Measurements from ENCODE around the gene BLOC1S3. TPM values are rescaled to one million over a fixed set of nuclear protein-coding genes. Genes with fewer than 3 reads are reported as not detected.

BLOC1S3 gene
- total and polyA plus RNA-seq, 4 donors: 2.9 to 12.2 (median 6.4) TPM

DNA sequence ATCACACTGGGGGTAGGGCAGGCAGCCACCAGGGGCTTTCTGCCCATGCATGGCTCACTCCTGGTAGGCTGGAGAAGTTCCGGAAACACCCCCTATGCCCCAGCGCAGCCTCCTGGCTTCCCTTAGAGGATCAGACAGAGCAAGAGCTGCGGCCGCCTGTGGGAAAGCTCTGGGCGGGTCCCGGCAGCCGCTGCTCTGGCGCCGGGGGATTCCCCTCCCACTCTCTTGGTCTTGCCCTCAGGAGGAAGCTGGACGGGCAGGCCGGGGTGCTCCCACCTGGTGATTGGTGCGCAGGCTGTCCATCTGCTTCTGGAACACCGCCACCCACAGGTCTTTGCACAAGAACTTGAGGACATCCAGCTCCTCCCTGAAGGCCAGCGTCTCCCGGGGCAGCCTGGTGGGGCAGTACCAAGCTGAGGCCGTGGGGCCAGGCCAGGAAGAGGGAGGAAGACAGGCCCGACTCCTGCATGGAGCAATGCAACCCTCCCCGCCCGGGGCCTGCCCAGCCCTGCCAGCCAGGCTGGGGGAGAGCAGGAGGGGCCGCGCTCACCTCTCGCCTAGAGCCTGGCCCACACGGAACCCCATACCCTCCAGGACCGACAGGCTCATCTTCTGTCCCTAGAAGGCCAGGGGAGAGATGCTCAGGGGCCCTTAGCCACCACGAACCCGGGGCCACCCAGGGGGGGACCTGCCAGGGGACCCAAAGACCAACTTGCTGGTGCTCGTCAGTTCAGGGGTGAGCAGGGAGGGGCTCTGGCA, 13.8 kb upstream of the BLOC1S3 start:
- ATAC-seq (ENCODE audit: low FRiP score) (no peak), DNase-seq (no peak)
- Histone ChIP-seq H3K27me3 (ENCODE audit: control insufficient read depth in 1 of 2, insufficient read depth in 2 of 2, low read length in 1 of 2) (no peaks in the 10 kb centered on the region), H3K4me3 (ENCODE audit: low read length in 2 of 2) (no peak overlapping the region), H3K9me3 (ENCODE audit: control insufficient read depth, low read length) (no peaks in the 10 kb centered on the region), H3K27ac (ENCODE audit: low read depth in 1 of 2, low read length in 2 of 2) (no peak overlapping the region), H3K4me1 (ENCODE audit: control insufficient read depth in 1 of 2, insufficient read depth in 2 of 2, low read length in 2 of 2) (no peaks in the 10 kb centered on the region), H3K36me3 (ENCODE audit: control insufficient read depth in 1 of 2, insufficient read depth in 2 of 2, low read length in 1 of 2) (no peaks in the 10 kb centered on the region)
- WGBS, 2 donors: 37 to 43% methylated on average over 24 to 27 of the region's 27 CpGs
- intact Hi-C loops (cut with DNase I): no loop called here

DNA sequence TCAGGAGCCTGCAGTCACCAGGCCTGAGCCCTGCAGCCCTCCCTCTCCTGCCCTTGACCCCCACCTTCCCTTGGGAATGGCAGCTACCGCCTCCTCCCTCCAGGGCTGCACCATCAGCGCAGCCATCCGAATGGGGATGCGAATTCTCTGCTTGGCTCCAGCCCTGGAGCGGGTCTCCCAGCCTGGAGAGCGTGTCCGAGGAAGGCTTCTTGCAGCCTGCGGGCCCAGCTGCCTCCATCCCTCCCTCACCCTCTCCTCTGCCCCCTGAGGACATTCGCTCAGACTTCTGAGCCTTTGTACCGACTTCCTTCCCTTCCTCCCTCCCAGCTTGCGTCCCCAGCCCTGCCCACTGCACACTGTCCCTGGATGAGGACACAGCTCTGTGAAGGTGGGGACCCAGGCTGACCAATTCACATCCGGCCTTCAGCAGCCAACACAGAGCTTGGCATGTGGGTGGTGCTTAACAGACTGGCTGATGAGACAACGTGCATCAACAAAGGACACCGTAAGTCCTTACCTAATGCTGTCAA, 11.8 kb upstream of the BLOC1S3 start:
- WGBS, 2 donors: 71 to 74% methylated on average over 14 of the region's 14 CpGs
- H3K4me3 ChIP-seq (ENCODE audit: low read length in 2 of 2): no peak overlapping the region
- H3K36me3 ChIP-seq (ENCODE audit: control insufficient read depth in 1 of 2, insufficient read depth in 2 of 2, low read length in 1 of 2): no peaks in the 10 kb centered on the region
- no peaks in the 10 kb centered on the region for H3K9me3 ChIP-seq (ENCODE audit: control insufficient read depth, low read length)
- intact Hi-C loops (cut with DNase I): no loop called here
- H3K27me3 ChIP-seq (ENCODE audit: control insufficient read depth in 1 of 2, insufficient read depth in 2 of 2, low read length in 1 of 2): no peaks in the 10 kb centered on the region
- ATAC-seq (ENCODE audit: low FRiP score): no peak
- no peak for DNase-seq
- no peak overlapping the region for H3K27ac ChIP-seq (ENCODE audit: low read depth in 1 of 2, low read length in 2 of 2)
- H3K4me1 ChIP-seq (ENCODE audit: control insufficient read depth in 1 of 2, insufficient read depth in 2 of 2, low read length in 2 of 2): no peaks in the 10 kb centered on the region

DNA sequence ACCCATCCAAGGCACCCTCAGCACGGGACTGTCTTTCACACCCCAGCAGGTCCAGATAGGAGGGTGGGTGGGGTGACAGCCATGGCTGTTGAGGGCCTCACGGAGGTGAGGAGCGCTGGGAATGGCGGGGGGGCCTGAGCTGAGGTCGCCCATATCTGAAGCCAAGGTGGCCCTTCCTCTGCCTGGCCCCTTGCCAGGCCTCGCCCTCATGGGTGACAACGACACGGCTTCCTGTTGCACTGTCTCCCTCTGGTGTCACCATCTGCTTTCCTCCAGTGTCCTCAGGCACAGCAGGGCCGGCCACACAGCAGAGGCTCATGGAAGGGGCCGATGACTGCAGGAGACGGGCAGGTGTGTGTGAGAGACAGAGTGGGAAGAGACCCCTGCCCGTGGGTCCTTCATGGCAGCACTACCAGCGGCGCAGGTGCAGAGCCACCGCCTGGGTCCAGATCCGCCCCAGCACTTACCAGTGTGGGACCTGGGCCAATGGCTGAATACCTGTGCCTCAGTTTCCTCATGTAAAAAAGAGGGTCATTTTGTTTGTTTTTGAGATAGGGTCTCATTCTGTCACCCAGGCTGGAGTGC, 9.7 kb upstream of the BLOC1S3 start:
- no peak for DNase-seq
- Histone ChIP-seq H3K27me3 (ENCODE audit: control insufficient read depth in 1 of 2, insufficient read depth in 2 of 2, low read length in 1 of 2) (no peaks in the 10 kb centered on the region), H3K4me1 (ENCODE audit: control insufficient read depth in 1 of 2, insufficient read depth in 2 of 2, low read length in 2 of 2) (no peaks in the 10 kb centered on the region), H3K9me3 (ENCODE audit: control insufficient read depth, low read length) (no peaks in the 10 kb centered on the region), H3K36me3 (ENCODE audit: control insufficient read depth in 1 of 2, insufficient read depth in 2 of 2, low read length in 1 of 2) (no peaks in the 10 kb centered on the region), H3K4me3 (ENCODE audit: low read length in 2 of 2) (no peak overlapping the region), H3K27ac (ENCODE audit: low read depth in 1 of 2, low read length in 2 of 2) (no peak overlapping the region)
- ATAC-seq (ENCODE audit: low FRiP score): no peak
- 90 to 91% methylated on average over 16 of the region's 16 CpGs for WGBS, 2 donors
- intact Hi-C loops (cut with DNase I): no loop called here

DNA sequence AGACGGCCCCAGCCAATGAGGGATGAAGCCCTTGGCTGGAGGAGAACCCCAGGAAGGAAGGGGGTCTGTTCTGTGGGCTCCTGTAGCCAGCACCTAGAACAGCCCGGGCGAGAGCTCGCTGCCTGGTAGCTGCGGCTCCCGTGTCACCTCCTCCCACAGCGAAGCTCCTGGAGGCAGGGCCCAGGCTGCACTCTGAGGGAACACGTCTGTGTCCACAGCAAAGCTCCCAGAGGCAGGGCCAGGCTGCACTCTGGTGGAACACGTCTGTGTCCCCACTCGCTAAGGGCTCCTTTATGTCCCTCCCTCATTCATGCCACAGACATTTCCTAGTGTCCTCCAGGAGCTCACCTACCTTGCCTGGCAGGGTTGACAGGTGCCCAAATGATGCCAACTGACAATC, 9.0 kb upstream of the BLOC1S3 start:
- H3K27ac ChIP-seq (ENCODE audit: low read depth in 1 of 2, low read length in 2 of 2): no peak overlapping the region
- no peaks in the 10 kb centered on the region for H3K36me3 ChIP-seq (ENCODE audit: control insufficient read depth in 1 of 2, insufficient read depth in 2 of 2, low read length in 1 of 2)
- H3K27me3 ChIP-seq (ENCODE audit: control insufficient read depth in 1 of 2, insufficient read depth in 2 of 2, low read length in 1 of 2): no peaks in the 10 kb centered on the region
- no peaks in the 10 kb centered on the region for H3K9me3 ChIP-seq (ENCODE audit: control insufficient read depth, low read length)
- DNase-seq: no peak
- intact Hi-C loops (cut with DNase I): no loop called here
- ATAC-seq (ENCODE audit: low FRiP score): no peak
- no peaks in the 10 kb centered on the region for H3K4me1 ChIP-seq (ENCODE audit: control insufficient read depth in 1 of 2, insufficient read depth in 2 of 2, low read length in 2 of 2)
- H3K4me3 ChIP-seq (ENCODE audit: low read length in 2 of 2): no peak overlapping the region
- WGBS, 2 donors: 92 to 94% methylated on average over 10 of the region's 10 CpGs

DNA sequence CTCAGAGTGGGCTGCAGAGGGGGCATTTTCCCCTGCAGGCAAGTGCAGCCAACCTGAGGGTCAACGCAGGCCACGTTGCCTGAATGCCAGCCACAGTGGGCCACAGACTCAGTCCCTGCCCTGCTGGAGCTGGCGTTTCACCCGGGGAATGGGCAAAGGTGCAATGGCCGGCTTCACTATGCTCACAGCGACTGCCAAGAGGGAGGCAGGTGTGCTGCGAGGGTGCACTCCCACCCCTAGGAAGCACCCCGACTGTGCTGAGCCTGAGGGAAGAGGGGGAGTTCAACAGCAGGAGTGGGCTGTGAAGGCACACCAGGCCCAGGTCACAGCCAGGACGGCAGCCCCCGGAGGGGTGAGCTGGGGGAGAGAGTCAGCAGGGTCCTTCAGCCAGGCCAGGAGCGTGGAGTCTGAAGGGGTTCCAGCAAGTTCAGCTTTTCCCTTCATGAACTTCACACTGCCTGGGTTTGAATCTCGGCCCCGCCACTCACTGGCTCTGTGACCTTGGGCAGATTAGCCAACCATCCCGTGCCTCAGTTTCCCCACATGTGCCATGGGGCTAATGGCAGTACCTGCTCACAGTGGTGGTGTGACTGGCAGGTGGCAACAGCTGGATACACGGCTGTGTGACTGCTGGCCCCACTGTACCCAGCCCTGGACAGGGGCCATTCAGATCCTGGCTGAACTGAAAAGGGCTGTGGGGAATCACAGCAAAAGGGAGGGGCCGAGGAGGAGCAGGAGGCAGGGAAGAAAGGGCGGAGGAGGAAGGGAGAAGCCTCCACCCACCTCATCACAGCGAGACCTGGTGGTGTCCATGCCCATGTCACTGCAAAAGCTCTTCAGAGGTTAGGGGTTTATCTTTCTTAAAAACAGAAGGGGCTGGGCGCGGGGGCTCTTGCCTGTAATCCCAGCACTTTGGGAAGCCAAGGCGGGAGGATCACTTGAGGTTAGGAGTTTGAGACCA, 8.2 kb upstream of the BLOC1S3 start:
- Histone ChIP-seq H3K27ac (ENCODE audit: low read depth in 1 of 2, low read length in 2 of 2) (no peak overlapping the region), H3K36me3 (ENCODE audit: control insufficient read depth in 1 of 2, insufficient read depth in 2 of 2, low read length in 1 of 2) (no peaks in the 10 kb centered on the region), H3K27me3 (ENCODE audit: control insufficient read depth in 1 of 2, insufficient read depth in 2 of 2, low read length in 1 of 2) (no peaks in the 10 kb centered on the region), H3K9me3 (ENCODE audit: control insufficient read depth, low read length) (no peaks in the 10 kb centered on the region), H3K4me1 (ENCODE audit: control insufficient read depth in 1 of 2, insufficient read depth in 2 of 2, low read length in 2 of 2) (no peaks in the 10 kb centered on the region), H3K4me3 (ENCODE audit: low read length in 2 of 2) (no peak overlapping the region)
- DNase-seq: no peak
- ATAC-seq (ENCODE audit: low FRiP score): no peak
- WGBS, 2 donors: 83 to 85% methylated on average over 21 of the region's 21 CpGs
- intact Hi-C loops (cut with DNase I): no loop called here

DNA sequence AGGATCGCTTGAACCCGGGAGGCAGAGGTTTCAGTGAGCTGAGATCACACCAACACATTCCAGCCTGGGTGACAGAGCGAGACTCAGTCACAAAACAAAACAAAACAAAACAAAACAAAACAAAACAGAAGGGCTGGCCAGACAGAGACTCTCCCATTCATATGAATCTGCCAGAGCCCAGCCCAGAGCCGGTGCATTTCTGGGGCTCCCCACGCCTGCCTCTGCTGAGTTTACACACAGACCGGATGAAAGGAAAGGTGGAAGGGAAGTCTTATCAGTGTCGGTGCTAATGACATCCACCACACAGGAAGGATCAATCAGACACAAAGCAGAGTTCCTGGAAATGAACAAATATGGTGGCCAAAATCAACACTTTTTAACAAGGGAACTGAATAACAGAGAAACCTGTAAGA, 7.4 kb upstream of the BLOC1S3 start:
- Histone ChIP-seq H3K4me1 (ENCODE audit: control insufficient read depth in 1 of 2, insufficient read depth in 2 of 2, low read length in 2 of 2) (no peaks in the 10 kb centered on the region), H3K9me3 (ENCODE audit: control insufficient read depth, low read length) (no peaks in the 10 kb centered on the region), H3K4me3 (ENCODE audit: low read length in 2 of 2) (no peak overlapping the region), H3K27ac (ENCODE audit: low read depth in 1 of 2, low read length in 2 of 2) (no peak overlapping the region), H3K27me3 (ENCODE audit: control insufficient read depth in 1 of 2, insufficient read depth in 2 of 2, low read length in 1 of 2) (no peaks in the 10 kb centered on the region), H3K36me3 (ENCODE audit: control insufficient read depth in 1 of 2, insufficient read depth in 2 of 2, low read length in 1 of 2) (no peaks in the 10 kb centered on the region)
- intact Hi-C loops (cut with DNase I): no loop called here
- DNase-seq (no peak), ATAC-seq (ENCODE audit: low FRiP score) (peak; percentile 21)
- WGBS, 2 donors: 65 to 69% methylated on average over 7 of the region's 7 CpGs

DNA sequence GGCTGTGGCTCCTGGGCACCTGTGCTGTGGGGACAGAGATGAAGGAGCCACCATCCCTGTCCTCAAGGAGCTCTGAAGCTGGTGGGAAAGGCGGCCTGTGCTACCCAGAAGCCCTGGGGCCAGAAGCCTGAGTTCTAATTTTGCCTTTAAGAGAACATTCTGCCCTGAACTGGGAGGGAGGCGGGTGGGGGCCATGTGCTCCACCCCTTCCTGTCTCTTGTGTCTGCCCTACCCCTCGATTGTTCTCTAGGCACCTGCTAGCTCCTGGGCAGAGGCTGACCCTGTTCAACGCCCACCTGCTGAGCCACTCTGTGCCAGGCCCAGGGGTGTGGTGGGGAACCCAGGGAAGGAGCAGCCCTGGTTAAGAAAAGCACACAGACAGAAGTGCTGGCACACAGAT, 6.4 kb upstream of the BLOC1S3 start:
- H3K27ac ChIP-seq (ENCODE audit: low read depth in 1 of 2, low read length in 2 of 2): no peak overlapping the region

DNA sequence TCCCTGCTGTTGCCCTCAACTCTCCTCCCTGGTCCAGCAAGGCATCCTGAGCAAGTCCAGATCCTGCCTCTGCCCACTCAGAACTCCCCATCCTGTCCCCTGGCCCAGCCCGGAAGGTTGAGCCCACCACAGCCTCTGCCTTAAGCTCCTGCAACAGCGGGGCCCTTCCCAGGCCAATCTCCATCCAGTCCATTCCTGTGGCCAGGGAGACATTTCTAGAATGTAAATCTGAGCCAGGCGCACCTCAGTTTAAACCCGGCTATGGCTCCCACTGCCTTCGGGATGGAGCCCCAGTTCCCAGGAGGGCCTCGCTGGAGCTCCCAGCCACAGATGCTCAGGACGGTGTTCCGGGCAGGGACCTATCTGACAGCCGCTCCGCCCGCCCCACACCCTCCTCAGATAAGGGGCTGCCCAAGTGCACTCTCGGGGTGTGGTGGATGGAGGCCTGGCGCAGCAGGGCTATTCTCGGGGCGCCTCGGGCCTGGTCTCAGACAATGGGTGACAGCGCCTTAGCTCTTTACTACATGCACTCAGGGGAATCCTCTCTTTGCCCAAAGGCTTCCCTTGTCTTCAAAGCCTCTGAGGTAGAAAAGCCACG, 5.9 kb upstream of the BLOC1S3 start:
- ATAC-seq (ENCODE audit: low FRiP score) (no peak), DNase-seq (no peak)
- Histone ChIP-seq H3K9me3 (ENCODE audit: control insufficient read depth, low read length) (no peaks in the 10 kb centered on the region), H3K27me3 (ENCODE audit: control insufficient read depth in 1 of 2, insufficient read depth in 2 of 2, low read length in 1 of 2) (no peaks in the 10 kb centered on the region), H3K4me1 (ENCODE audit: control insufficient read depth in 1 of 2, insufficient read depth in 2 of 2, low read length in 2 of 2) (no peaks in the 10 kb centered on the region), H3K4me3 (ENCODE audit: low read length in 2 of 2) (no peak overlapping the region), H3K36me3 (ENCODE audit: control insufficient read depth in 1 of 2, insufficient read depth in 2 of 2, low read length in 1 of 2) (no peaks in the 10 kb centered on the region), H3K27ac (ENCODE audit: low read depth in 1 of 2, low read length in 2 of 2) (no peak overlapping the region)
- intact Hi-C loops (cut with DNase I): no loop called here
- WGBS, 2 donors: 92% methylated on average over 17 of the region's 18 CpGs

More for the DNA sequence above, 6.4 kb upstream of the BLOC1S3 start:
- Histone ChIP-seq H3K9me3 (ENCODE audit: control insufficient read depth, low read length) (no peaks in the 10 kb centered on the region), H3K36me3 (ENCODE audit: control insufficient read depth in 1 of 2, insufficient read depth in 2 of 2, low read length in 1 of 2) (no peaks in the 10 kb centered on the region), H3K27me3 (ENCODE audit: control insufficient read depth in 1 of 2, insufficient read depth in 2 of 2, low read length in 1 of 2) (no peaks in the 10 kb centered on the region), H3K4me1 (ENCODE audit: control insufficient read depth in 1 of 2, insufficient read depth in 2 of 2, low read length in 2 of 2) (no peaks in the 10 kb centered on the region), H3K4me3 (ENCODE audit: low read length in 2 of 2) (no peak overlapping the region)
- DNase-seq (no peak), ATAC-seq (ENCODE audit: low FRiP score) (no peak)
- intact Hi-C loops (cut with DNase I): no loop called here
- 79 to 83% methylated on average over 4 of the region's 4 CpGs for WGBS, 2 donors

All from aorta (tissue), 5 donors.